SK-N-SH treated with all-trans-retinoic acid at 6 μM for 48 hours (cell line): Measurements from ENCODE around the gene PPM1D.
"Not testable (repeated sequence)": the region's sequence is repeated elsewhere in the genome, so short reads cannot be mapped to it uniquely, and the experiment has no call there.

ENCODE experiments used
- ATAC-seq: fragments of 200-7000 bp; cut with Tn5 transposase; 3 replicates; pipeline ENCODE4 v1.9.1; 2020; ENCODE audit warnings: mild to moderate bottlenecking, moderate library complexity
- ARNTL ChIP-seq: fragments of 450-650 bp; formaldehyde crosslinking; IDR thresholded peaks from 2 replicates; pipeline ENCODE4 v1.5.0; 2020; ENCODE audit warnings: low read depth, mild to moderate bottlenecking, moderate library complexity, borderline replicate concordance
- BACH2 ChIP-seq: fragments of 250-450 bp; sonication (Bioruptor Pico); IDR thresholded peaks from 2 replicates; pipeline ENCODE4 v1.9.0; 2021; ENCODE audit warnings: mild to moderate bottlenecking, borderline replicate concordance
- CSDC2 ChIP-seq: fragments of 250-450 bp; sonication (Bioruptor Pico); IDR thresholded peaks from 2 replicates; pipeline ENCODE4 v1.5.0; 2020; ENCODE audit warnings: mild to moderate bottlenecking, moderate library complexity
- ESRRG ChIP-seq: fragments of 250-450 bp; sonication (Bioruptor Pico); IDR thresholded peaks from 2 replicates; pipeline ENCODE4 v1.6.1; 2021; ENCODE audit warnings: mild to moderate bottlenecking
- GLIS3 ChIP-seq: fragments of 250-450 bp; sonication (Bioruptor Pico); IDR thresholded peaks from 2 replicates; pipeline ENCODE4 v1.5.0; 2020; ENCODE audit warnings: mild to moderate bottlenecking, moderate library complexity
- ISL1 ChIP-seq: fragments of 250-450 bp; sonication (Bioruptor Pico); IDR thresholded peaks from 2 replicates; pipeline ENCODE4 v2.1.2; 2022; ENCODE audit warnings: mild to moderate bottlenecking, moderate library complexity
- OSR1 ChIP-seq: fragments of 250-450 bp; sonication (Bioruptor Pico); IDR thresholded peaks from 2 replicates; pipeline ENCODE4 v1.8.0; 2022; ENCODE audit warnings: moderate library complexity, mild to moderate bottlenecking, inconsistent platforms
- PPARA ChIP-seq: fragments of 250-450 bp; sonication (Bioruptor Pico); IDR thresholded peaks from 2 replicates; pipeline ENCODE4 v1.5.0; 2020; ENCODE audit warnings: mild to moderate bottlenecking, borderline replicate concordance
- RARB ChIP-seq: fragments of 250-450 bp; sonication (Bioruptor Pico); IDR thresholded peaks from 2 replicates; pipeline ENCODE4 v1.8.0; 2021; ENCODE audit warnings: mild to moderate bottlenecking, moderate library complexity
- TCF4 ChIP-seq: fragments of 250-450 bp; sonication (Bioruptor Pico); IDR thresholded peaks from 2 replicates; pipeline ENCODE4 v1.8.0; 2021; ENCODE audit warnings: mild to moderate bottlenecking, moderate library complexity, borderline replicate concordance
- TOX ChIP-seq: fragments of 250-450 bp; sonication (Bioruptor Pico); IDR thresholded peaks from 2 replicates; pipeline ENCODE4 v1.8.0; 2021; ENCODE audit warnings: mild to moderate bottlenecking, moderate library complexity, borderline replicate concordance
- ZC3H10 ChIP-seq: fragments of 250-450 bp; sonication (Bioruptor Pico); IDR thresholded peaks from 2 replicates; pipeline ENCODE4 v1.5.1; 2021; ENCODE audit warnings: mild to moderate bottlenecking, moderate library complexity
- ZFP3 ChIP-seq: fragments of 250-450 bp; sonication (Bioruptor Pico); IDR thresholded peaks from 2 replicates; pipeline ENCODE4 v1.5.0; 2020; ENCODE audit warnings: mild to moderate bottlenecking, moderate library complexity
- ZFP30 ChIP-seq: fragments of 450-650 bp; formaldehyde crosslinking; IDR thresholded peaks from 2 replicates; pipeline ENCODE4 v1.5.0; 2022; ENCODE audit warnings: mild to moderate bottlenecking, moderate library complexity
- ZNF565 ChIP-seq: fragments of 450-650 bp; formaldehyde crosslinking; conservative IDR thresholded peaks from 2 replicates; pipeline ENCODE4 v1.5.0; 2020; ENCODE audit warnings: low read depth, mild to moderate bottlenecking, moderate library complexity
- ZNF70 ChIP-seq: fragments of 450-650 bp; formaldehyde crosslinking; IDR thresholded peaks from 2 replicates; pipeline ENCODE4 v1.5.0; 2020; ENCODE audit warnings: mild to moderate bottlenecking, moderate library complexity
- ZNF8 ChIP-seq: fragments of 450-650 bp; formaldehyde crosslinking; IDR thresholded peaks from 2 replicates; pipeline ENCODE4 v1.5.0; 2020; ENCODE audit warnings: mild to moderate bottlenecking, moderate library complexity
- TF ChIP-seq, protein P1 (sequence below): fragments of 250-450 bp; sonication (Bioruptor Pico); IDR thresholded peaks from 2 replicates; pipeline ENCODE4 v1.5.1; 2021; ENCODE audit warnings: mild to moderate bottlenecking, moderate library complexity
- TF ChIP-seq, protein P2 (sequence below): fragments of 250-450 bp; sonication (Bioruptor Pico); IDR thresholded peaks from 2 replicates; pipeline ENCODE4 v1.5.1; 2020; ENCODE audit warnings: low read depth, mild to moderate bottlenecking, moderate library complexity
- TF ChIP-seq, protein P3 (sequence below): fragments of 250-450 bp; sonication (Bioruptor Pico); IDR thresholded peaks from 2 replicates; pipeline ENCODE4 v1.8.0; 2021; ENCODE audit warnings: low read depth, mild to moderate bottlenecking, moderate library complexity, borderline replicate concordance

The PPM1D gene

DNA sequence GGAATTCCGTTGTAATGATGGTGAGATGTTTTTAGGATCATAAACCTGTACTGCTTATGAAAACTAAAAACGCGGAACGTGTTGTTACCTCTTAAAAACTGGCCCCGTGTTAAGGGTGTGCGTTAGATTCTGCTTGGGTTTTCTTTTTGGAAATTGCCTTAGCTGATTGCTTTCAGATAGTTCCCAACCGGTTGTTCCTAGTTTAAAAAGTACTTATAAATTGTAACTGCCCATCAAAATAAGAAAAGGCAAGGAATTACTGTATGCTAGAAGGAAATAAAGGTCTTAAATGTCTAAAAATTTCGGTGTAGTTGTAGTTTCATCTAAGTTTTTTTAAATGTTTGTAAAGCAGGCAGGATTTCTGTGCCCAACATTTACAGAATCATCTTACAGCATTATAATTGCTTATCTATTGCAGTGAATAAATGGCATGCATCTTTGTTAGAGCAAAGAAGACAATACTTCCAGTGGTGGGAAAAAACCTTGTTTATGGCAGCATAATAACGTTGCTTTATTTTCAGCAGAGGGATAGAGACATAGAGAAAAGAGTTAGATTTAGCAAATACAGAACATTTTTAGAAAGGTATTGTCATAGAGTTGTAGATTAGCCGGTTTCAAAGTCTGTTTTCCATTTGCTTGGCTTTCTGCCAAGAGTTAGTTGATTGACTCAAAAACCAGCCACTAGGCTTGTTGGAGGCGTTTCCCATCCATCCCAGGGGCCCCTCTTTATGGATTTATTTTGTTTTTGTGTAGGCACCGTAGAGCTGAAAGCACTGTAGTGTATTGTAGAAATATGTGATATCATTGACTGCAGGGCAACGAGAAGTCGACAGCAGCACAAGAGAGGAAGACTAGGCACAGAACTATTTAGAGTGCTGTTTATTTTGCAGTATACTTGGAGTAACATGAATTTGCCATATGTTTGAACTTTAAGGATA, 1.7 kb downstream of the PPM1D start:
- peak; percentile 27 for ATAC-seq

DNA sequence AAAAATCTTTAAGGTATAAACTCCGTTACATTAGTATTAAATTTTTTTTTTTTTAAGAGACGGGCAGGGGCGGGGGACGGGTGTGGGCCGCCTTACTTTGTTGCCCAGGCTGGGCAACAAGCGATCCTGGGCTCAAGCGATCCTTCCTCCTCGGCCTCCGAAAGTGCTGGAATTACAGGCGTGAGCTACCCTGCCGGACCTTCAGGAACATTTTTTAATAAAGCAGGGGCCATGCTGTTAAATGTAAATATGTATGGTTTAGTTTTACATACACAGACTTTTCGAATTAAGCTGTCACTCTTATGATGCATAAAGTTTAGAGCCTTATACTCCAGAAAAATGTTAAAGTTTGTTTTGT, 2.4 kb downstream of the PPM1D start:
- no peak for TF ChIP-seq OSR1
- no peak for TF ChIP-seq ISL1
- no peak for TF ChIP-seq ESRRG (CRISPR knock-in tag)
- TF ChIP-seq BACH2 (CRISPR knock-in tag) = no peak
- TF ChIP-seq, protein P1, sequence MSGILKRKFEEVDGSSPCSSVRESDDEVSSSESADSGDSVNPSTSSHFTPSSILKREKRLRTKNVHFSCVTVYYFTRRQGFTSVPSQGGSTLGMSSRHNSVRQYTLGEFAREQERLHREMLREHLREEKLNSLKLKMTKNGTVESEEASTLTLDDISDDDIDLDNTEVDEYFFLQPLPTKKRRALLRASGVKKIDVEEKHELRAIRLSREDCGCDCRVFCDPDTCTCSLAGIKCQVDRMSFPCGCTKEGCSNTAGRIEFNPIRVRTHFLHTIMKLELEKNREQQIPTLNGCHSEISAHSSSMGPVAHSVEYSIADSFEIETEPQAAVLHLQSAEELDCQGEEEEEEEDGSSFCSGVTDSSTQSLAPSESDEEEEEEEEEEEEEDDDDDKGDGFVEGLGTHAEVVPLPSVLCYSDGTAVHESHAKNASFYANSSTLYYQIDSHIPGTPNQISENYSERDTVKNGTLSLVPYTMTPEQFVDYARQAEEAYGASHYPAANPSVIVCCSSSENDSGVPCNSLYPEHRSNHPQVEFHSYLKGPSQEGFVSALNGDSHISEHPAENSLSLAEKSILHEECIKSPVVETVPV = no peak
- TF ChIP-seq PPARA (CRISPR knock-in tag) = no peak
- TF ChIP-seq, protein P2, sequence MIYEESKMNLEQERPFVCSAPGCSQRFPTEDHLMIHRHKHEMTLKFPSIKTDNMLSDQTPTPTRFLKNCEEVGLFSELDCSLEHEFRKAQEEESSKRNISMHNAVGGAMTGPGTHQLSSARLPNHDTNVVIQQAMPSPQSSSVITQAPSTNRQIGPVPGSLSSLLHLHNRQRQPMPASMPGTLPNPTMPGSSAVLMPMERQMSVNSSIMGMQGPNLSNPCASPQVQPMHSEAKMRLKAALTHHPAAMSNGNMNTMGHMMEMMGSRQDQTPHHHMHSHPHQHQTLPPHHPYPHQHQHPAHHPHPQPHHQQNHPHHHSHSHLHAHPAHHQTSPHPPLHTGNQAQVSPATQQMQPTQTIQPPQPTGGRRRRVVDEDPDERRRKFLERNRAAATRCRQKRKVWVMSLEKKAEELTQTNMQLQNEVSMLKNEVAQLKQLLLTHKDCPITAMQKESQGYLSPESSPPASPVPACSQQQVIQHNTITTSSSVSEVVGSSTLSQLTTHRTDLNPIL (CRISPR knock-in tag) = no peak
- no peak for TF ChIP-seq GLIS3 (CRISPR knock-in tag)
- no peak for TF ChIP-seq TCF4 (CRISPR knock-in tag)
- TF ChIP-seq ZNF8 (CRISPR knock-in tag) = no peak

More for the DNA sequence above, 1.7 kb downstream of the PPM1D start:
- TF ChIP-seq ZFP3 (CRISPR knock-in tag) (no peak), PPARA (CRISPR knock-in tag) (0 out of 2 replicates have a peak, but pooled peaks have one; percentile 6)

DNA sequence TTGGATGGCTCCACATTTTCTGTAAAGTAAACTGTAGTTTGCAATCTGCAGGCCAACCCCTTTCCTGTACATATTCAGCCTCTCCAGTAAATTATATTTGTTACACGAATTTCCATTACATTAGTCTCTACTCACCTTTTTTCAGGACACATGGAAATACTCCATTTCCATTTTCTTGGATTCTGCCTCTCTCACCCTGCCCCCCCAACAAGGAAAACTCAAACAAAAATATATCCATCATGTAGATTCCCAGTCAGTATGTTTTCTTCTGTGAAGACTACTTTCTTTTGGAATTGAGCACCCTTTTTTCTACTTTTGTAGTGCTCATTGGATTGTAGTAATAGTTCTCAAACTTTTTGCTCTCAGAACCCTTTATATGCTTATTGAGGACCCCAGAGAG, 2.9 kb downstream of the PPM1D start:
- ATAC-seq = no peak
- TF ChIP-seq, protein P1 = no peak
- TF ChIP-seq CSDC2 (no peak), ZFP30 (CRISPR knock-in tag) (no peak), ZNF70 (CRISPR knock-in tag) (no peak), TOX (no peak)

More for the DNA sequence above, 2.4 kb downstream of the PPM1D start:
- no peak for ATAC-seq

DNA sequence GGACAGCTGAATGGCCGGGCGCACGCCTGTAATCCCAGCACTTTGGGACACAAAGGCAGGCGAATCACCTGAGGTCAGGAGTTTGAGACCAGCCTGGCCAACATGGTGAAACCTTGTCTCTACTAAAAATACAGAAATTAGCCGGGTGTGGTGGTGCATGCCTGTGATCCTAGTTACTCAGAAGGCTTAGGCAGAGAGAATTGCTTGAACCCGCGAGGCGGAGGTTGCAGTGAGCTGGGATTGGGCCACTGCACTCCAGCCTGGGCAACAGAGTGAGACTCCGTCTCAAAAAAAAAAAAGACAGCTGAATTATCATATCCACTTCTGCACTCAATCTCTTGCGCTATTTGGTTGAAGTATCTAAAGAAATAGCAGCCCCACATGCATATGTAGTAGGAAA, 3.5 kb downstream of the PPM1D start:
- not testable (repeated sequence) for ATAC-seq

DNA sequence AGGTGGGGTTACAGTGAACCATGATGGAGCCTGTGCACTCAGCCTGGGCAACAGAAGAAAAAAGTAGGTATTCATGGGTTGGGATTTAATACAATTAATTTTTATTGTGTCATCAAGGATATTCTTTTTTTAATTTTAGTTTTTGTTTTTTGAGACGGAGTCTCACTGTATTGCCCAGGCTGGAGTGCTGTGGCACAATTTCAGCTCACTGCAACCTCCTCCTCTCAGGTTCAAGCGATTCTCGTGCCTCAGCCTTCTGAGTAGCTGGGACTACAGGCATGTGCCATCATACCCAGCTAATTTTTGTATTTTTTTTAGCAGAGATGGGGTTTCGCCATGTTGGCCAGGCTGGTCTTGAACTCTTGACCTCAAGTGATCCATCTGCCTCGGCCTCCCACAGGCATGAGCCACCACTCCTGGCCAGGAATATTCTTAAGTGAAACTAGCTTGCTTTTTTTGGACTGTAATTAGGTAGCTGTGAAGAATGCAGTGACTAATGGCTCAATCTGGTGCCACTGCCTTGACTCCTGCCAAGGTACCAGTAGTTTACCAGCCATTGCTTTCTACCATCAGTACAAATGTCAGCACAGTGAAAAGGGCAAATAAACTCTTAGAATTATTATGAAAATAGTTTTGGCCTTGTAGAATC, 4.8 kb downstream of the PPM1D start:
- no peak; the same call in 2 of the 3 replicates for ATAC-seq
- TF ChIP-seq TCF4 (CRISPR knock-in tag) (no peak), ZC3H10 (no peak), ZFP3 (CRISPR knock-in tag) (no peak), ZNF70 (CRISPR knock-in tag) (no peak), ZNF8 (CRISPR knock-in tag) (no peak), GLIS3 (CRISPR knock-in tag) (no peak), ISL1 (peak; percentile 66)

DNA sequence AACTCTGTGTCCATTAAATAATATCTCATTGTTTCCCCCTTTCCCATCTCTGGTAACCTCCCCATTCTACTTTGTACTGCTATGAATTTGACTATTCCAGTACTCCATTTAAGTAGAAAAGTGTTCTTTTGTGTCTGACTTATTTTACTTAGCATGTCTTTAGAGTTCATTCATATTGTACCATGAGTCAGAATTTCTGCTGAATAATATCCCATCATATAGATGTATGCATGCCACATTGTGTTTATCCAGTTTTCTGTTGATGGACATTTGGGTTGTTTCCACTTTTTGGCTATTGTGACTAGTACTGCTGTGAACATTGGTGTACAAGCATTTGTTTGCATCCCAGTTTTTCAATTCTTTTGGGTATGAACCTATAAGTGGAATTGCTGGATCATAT, 6.0 kb downstream of the PPM1D start:
- no peak for ATAC-seq
- TF ChIP-seq BACH2 (CRISPR knock-in tag) (no peak), TOX (no peak), ZNF565 (CRISPR knock-in tag) (no peak), PPARA (CRISPR knock-in tag) (no peak), RARB (CRISPR knock-in tag) (no peak), GLIS3 (CRISPR knock-in tag) (no peak), ARNTL (no peak), ISL1 (no peak), ESRRG (CRISPR knock-in tag) (no peak)
- TF ChIP-seq, protein P3, sequence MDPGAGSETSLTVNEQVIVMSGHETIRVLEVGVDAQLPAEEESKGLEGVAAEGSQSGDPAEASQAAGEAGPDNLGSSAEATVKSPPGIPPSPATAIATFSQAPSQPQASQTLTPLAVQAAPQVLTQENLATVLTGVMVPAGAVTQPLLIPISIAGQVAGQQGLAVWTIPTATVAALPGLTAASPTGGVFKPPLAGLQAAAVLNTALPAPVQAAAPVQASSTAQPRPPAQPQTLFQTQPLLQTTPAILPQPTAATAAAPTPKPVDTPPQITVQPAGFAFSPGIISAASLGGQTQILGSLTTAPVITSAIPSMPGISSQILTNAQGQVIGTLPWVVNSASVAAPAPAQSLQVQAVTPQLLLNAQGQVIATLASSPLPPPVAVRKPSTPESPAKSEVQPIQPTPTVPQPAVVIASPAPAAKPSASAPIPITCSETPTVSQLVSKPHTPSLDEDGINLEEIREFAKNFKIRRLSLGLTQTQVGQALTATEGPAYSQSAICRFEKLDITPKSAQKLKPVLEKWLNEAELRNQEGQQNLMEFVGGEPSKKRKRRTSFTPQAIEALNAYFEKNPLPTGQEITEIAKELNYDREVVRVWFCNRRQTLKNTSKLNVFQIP (CRISPR knock-in tag) = no peak
- TF ChIP-seq, protein P1 = no peak
